Measurements from ENCODE around the gene PRR33.

- TF ChIP-seq SIN3A (IDR thresholded peaks at IDR 0.05; ENCODE audit: low read depth) (no peak), CTCF (IDR thresholded peaks at IDR 0.05 in 2 of 3, conservative IDR thresholded peaks at IDR 0.05 in 1 of 3; ENCODE audit: borderline replicate concordance in 1 of 3, insufficient read depth in 1 of 3, low read depth in 2 of 3, low read length in 2 of 3) (no peak), EZH2phosphoT487 (IDR thresholded peaks at IDR 0.05; ENCODE audit: borderline replicate concordance) (no peak), CEBPB (IDR thresholded peaks at IDR 0.05; ENCODE audit: low read depth) (no peak)
These were observed 14.2 kb downstream of the PRR33 start for GRCh38 chr11:1877211-1878136.
